Measurements from ENCODE around the gene CBLB. TPM values are rescaled to one million over a fixed set of nuclear protein-coding genes. Genes with fewer than 3 reads are reported as not detected.

The CBLB gene
- total RNA-seq, 4 donors from 2014 or later: 91.2 to 173 (median 158) TPM

- TF ChIP-seq CTCF (IDR thresholded peaks at IDR 0.05; ENCODE audit: low read depth): no peak
Observed at GRCh38 chr3:105830836-105831235, 38.0 kb downstream of the CBLB start.

GRCh38 chr3:105829871-105830622 is 38.8 kb downstream of the CBLB start:
- TF ChIP-seq CTCF (IDR thresholded peaks at IDR 0.05; ENCODE audit: low read depth): no peak

GRCh38 chr3:105829229-105829628 is 39.6 kb downstream of the CBLB start:
- TF ChIP-seq CTCF (IDR thresholded peaks at IDR 0.05; ENCODE audit: low read depth): no peak

- no peak for TF ChIP-seq CTCF (IDR thresholded peaks at IDR 0.05; ENCODE audit: low read depth)
Observed at GRCh38 chr3:105828703-105829102, 40.1 kb downstream of the CBLB start.

- TF ChIP-seq CTCF (IDR thresholded peaks at IDR 0.05; ENCODE audit: low read depth): no peak
Observed at GRCh38 chr3:105827959-105828358, 40.9 kb downstream of the CBLB start.

- TF ChIP-seq CTCF (IDR thresholded peaks at IDR 0.05; ENCODE audit: low read depth): no peak
Observed at GRCh38 chr3:105826778-105827634, 41.8 kb downstream of the CBLB start.

- no peak for TF ChIP-seq CTCF (IDR thresholded peaks at IDR 0.05; ENCODE audit: low read depth)
Observed at GRCh38 chr3:105824129-105824528, 44.7 kb downstream of the CBLB start.
